ENCODE measurements around the gene MPV17.
A peak's percentile ranks its signal among the peaks of the same experiment; 100 is the strongest.

The MPV17 gene

GRCh38 chr2:27336173-27336572 lies 13.3 kb upstream of the MPV17 start:
- TF ChIP-seq REST (IDR thresholded peaks at IDR 0.05; ENCODE audit: insufficient replicate concordance, low read depth), result no peak
- TF ChIP-seq GABPA (IDR thresholded peaks at IDR 0.05; ENCODE audit: low read depth), result no peak
- TF ChIP-seq POLR2AphosphoS5 (IDR thresholded peaks at IDR 0.05; ENCODE audit: low read depth), result no peak
- TF ChIP-seq CTCF (IDR thresholded peaks at IDR 0.05; ENCODE audit: insufficient read depth, low read length), result no peak
- TF ChIP-seq SPI1 (IDR thresholded peaks at IDR 0.05; ENCODE audit: borderline replicate concordance, low read depth), result no peak
- Histone ChIP-seq H3K4me3 (replicated peaks; ENCODE audit: insufficient read depth, low read length) (no peak overlapping the region), H3K27ac (replicated peaks) (no peak overlapping the region), H3K27me3 (ENCODE audit: insufficient read depth, poor library complexity, severe bottlenecking) (no peaks in the 10 kb centered on the region)
- DNase-seq (ENCODE audit: low read depth in 1 of 2, low spot score in 1 of 2), result no peak

- H3K27me3 ChIP-seq (ENCODE audit: insufficient read depth, poor library complexity, severe bottlenecking), result no peaks in the 10 kb centered on the region
- TF ChIP-seq SPI1 (IDR thresholded peaks at IDR 0.05; ENCODE audit: borderline replicate concordance, low read depth) (no peak), CTCF (IDR thresholded peaks at IDR 0.05; ENCODE audit: insufficient read depth, low read length) (no peak), REST (IDR thresholded peaks at IDR 0.05; ENCODE audit: insufficient replicate concordance, low read depth) (no peak), GABPA (IDR thresholded peaks at IDR 0.05; ENCODE audit: low read depth) (no peak), POLR2AphosphoS5 (IDR thresholded peaks at IDR 0.05; ENCODE audit: low read depth) (no peak)
Measured at GRCh38 chr2:27335311-27335710, 12.4 kb upstream of the MPV17 start.

GRCh38 chr2:27324720-27325119 lies 1.8 kb upstream of the MPV17 start:
- peak; percentile 65 to 72 for DNase-seq (ENCODE audit: low read depth in 1 of 2, low spot score in 1 of 2)
- Histone ChIP-seq H3K4me3 (replicated peaks; ENCODE audit: insufficient read depth, low read length) (no peak overlapping the region), H3K27me3 (ENCODE audit: insufficient read depth, poor library complexity, severe bottlenecking) (no peaks in the 10 kb centered on the region), H3K27ac (replicated peaks) (peak overlapping the region; percentile 93; the same call in 1 of the 2 replicates)
- TF ChIP-seq CTCF (IDR thresholded peaks at IDR 0.05; ENCODE audit: insufficient read depth, low read length) (no peak), REST (IDR thresholded peaks at IDR 0.05; ENCODE audit: insufficient replicate concordance, low read depth) (no peak), SPI1 (IDR thresholded peaks at IDR 0.05; ENCODE audit: borderline replicate concordance, low read depth) (no peak), GABPA (IDR thresholded peaks at IDR 0.05; ENCODE audit: low read depth) (no peak), POLR2AphosphoS5 (IDR thresholded peaks at IDR 0.05; ENCODE audit: low read depth) (no peak)

More at GRCh38 chr2:27335311-27335710, 12.4 kb upstream of the MPV17 start:
- Histone ChIP-seq H3K4me3 (replicated peaks; ENCODE audit: insufficient read depth, low read length) (no peak overlapping the region), H3K27ac (replicated peaks) (no peak overlapping the region)
- no peak for DNase-seq (ENCODE audit: low read depth in 1 of 2, low spot score in 1 of 2)

Data from HL-60 (cell line).